HG02610 (cell line): ENCODE measurements around the gene BBS12.
"Not testable (repeated sequence)": the region's sequence is repeated elsewhere in the genome, so short reads cannot be mapped to it uniquely, and the experiment has no call there.

Source experiments
- ATAC-seq: cut with Tn5 transposase; IDR thresholded peaks from one replicate; pipeline ENCODE4 v1.9.1; 2021; ENCODE audit warnings: mild to moderate bottlenecking, moderate library complexity; ENCODE audit not compliant: unreplicated experiment

BBS12 gene

GRCh38 chr4:122764071-122764820 lies 31.7 kb downstream of the BBS12 start:
- ATAC-seq = no peak

GRCh38 chr4:122764821-122765215 lies 32.3 kb downstream of the BBS12 start:
- peak; percentile 91 for ATAC-seq

GRCh38 chr4:122765692-122766352 lies 33.3 kb downstream of the BBS12 start:
- no peak for ATAC-seq

GRCh38 chr4:122766353-122766705 lies 33.8 kb downstream of the BBS12 start:
- ATAC-seq = no peak

- ATAC-seq = no peak
These were observed 34.4 kb downstream of the BBS12 start for GRCh38 chr4:122766950-122767349.

- ATAC-seq = no peak
These were observed 39.2 kb downstream of the BBS12 start for GRCh38 chr4:122771724-122772123.

- ATAC-seq = no peak
These were observed 39.8 kb downstream of the BBS12 start for GRCh38 chr4:122772311-122772710.

- no peak for ATAC-seq
These were observed 40.5 kb downstream of the BBS12 start for GRCh38 chr4:122772986-122773385.

GRCh38 chr4:122775039-122775438 lies 42.5 kb downstream of the BBS12 start:
- no peak for ATAC-seq

GRCh38 chr4:122775987-122776836 lies 43.7 kb downstream of the BBS12 start:
- ATAC-seq = no peak

- ATAC-seq = no peak
These were observed 44.4 kb downstream of the BBS12 start for GRCh38 chr4:122776916-122777315.

- ATAC-seq = no peak
These were observed 45.6 kb downstream of the BBS12 start for GRCh38 chr4:122777846-122778673.

- no peak for ATAC-seq
These were observed 49.0 kb downstream of the BBS12 start for GRCh38 chr4:122781486-122781885.

GRCh38 chr4:122783301-122784215 lies 51.1 kb downstream of the BBS12 start:
- ATAC-seq = no peak

GRCh38 chr4:122784261-122784660 lies 51.8 kb downstream of the BBS12 start:
- ATAC-seq = no peak

GRCh38 chr4:122785099-122785498 lies 52.6 kb downstream of the BBS12 start:
- ATAC-seq = no peak

- ATAC-seq = peak; percentile 63
These were observed 53.8 kb downstream of the BBS12 start for GRCh38 chr4:122786296-122786695.

- not testable (repeated sequence) for ATAC-seq
These were observed 54.4 kb downstream of the BBS12 start for GRCh38 chr4:122786920-122787319.

GRCh38 chr4:122787940-122788339 lies 55.4 kb downstream of the BBS12 start:
- no peak for ATAC-seq

GRCh38 chr4:122788935-122789334 lies 56.4 kb downstream of the BBS12 start:
- ATAC-seq = no peak
